Ovary (tissue), 3 donors: ENCODE data around the gene MEP1A.

ENCODE experiments used
- CTCF ChIP-seq, 3 donors: fragments of 450-650 bp in 2 of 3; fragments of 200-600 bp in 1 of 3; IDR thresholded peaks; one replicate each; pipeline versions ENCODE4 v1.5.1 to v1.8.0; 2016 to 2022; ENCODE audit warnings: antibody characterized with exemption in 3 of 3, mild to moderate bottlenecking in 1 of 3
- POLR2A ChIP-seq: fragments of 450-650 bp; IDR thresholded peaks from one replicate; pipeline ENCODE4 v1.6.1; 2017; ENCODE audit warnings: antibody characterized with exemption, mild to moderate bottlenecking, moderate library complexity
- donor health status: DM: no; HTN: no; CAD: no.

- TF ChIP-seq CTCF (IDR thresholded peaks at IDR 0.05), result no peak
- no peak for TF ChIP-seq POLR2A
Measured at GRCh38 chr6:46838033-46838432, 44.8 kb downstream of the MEP1A start.
